Thymus (tissue), 11 donors: ENCODE results near the gene PDCD7. TPM values are rescaled to one million over a fixed set of nuclear protein-coding genes. Genes with fewer than 3 reads are reported as not detected.

Source experiments
- DNase-seq, 9 donors: peaks; one replicate each; pipeline ENCODE4 v3.0.0-alpha.2; 2013; ENCODE audit warnings: low spot score in 9 of 9, low read depth in 6 of 9, missing footprints in 1 of 9
- H3K27ac ChIP-seq, 2 donors: one replicate each; pipeline ENCODE4 v1.5.1; 2013; ENCODE audit warnings: control low read depth in 1 of 2, low read depth in 1 of 2, low read length in 1 of 2, mild to moderate bottlenecking in 1 of 2, moderate library complexity in 1 of 2
- H3K27me3 ChIP-seq, 2 donors: one replicate each; pipeline ENCODE4 v1.5.1; 2013; ENCODE audit warnings: low read length in 1 of 2; ENCODE audit not compliant: control insufficient read depth in 2 of 2, insufficient read depth in 1 of 2
- H3K36me3 ChIP-seq, 2 donors: one replicate each; pipeline ENCODE4 v1.5.1; 2013; ENCODE audit warnings: low read length in 1 of 2, mild to moderate bottlenecking in 1 of 2, moderate library complexity in 1 of 2; ENCODE audit not compliant: control insufficient read depth in 2 of 2, insufficient read depth in 2 of 2
- H3K4me1 ChIP-seq, 2 donors: one replicate each; pipeline ENCODE4 v1.5.1; 2013; ENCODE audit warnings: low read length in 2 of 2; ENCODE audit not compliant: control insufficient read depth in 2 of 2, insufficient read depth in 2 of 2
- H3K4me3 ChIP-seq, 2 donors: one replicate each; pipeline ENCODE4 v1.5.1; 2013; ENCODE audit warnings: low read length in 2 of 2, control low read depth in 1 of 2, mild to moderate bottlenecking in 1 of 2
- H3K9me3 ChIP-seq, 2 donors: one replicate each; pipeline ENCODE4 v1.5.1; 2013; ENCODE audit warnings: low read length in 1 of 2, mild to moderate bottlenecking in 1 of 2; ENCODE audit not compliant: control insufficient read depth in 2 of 2, insufficient read depth in 1 of 2
- whole genome bisulfite sequencing: extraction: QIAGEN DNeasy Blood & Tissue Kit; methylation state at CpG from one replicate; pipeline ENCODE4 v1.1.7; 2013; 5-methylcytosine and 5-hydroxymethylcytosine counted together
- polyA plus RNA-seq: library from polyadenylated mRNA; stranded (reverse); fragments of 200-250 nt; gene quantifications from one replicate; pipeline ENCODE4 v1.2.3, GENCODE V29; 2013
- total RNA-seq: library from RNA; stranded (reverse); fragments of 120-200 nt; gene quantifications from one replicate; pipeline ENCODE4 v1.2.4, GENCODE V29; 2013
- donor health status: healthy.

Gene PDCD7
- total and polyA plus RNA-seq, 2 donors: 12.2 to 16.6 TPM

- DNase-seq: no peak
- Histone ChIP-seq H3K4me1 (no peaks in the 10 kb centered on the region), H3K27ac (no peak within 1 kb of the TSS), H3K9me3 (no peaks in the 10 kb centered on the region), H3K36me3 (no peaks in the 10 kb centered on the region), H3K27me3 (peaks cover 30 to 48% of the 10 kb centered on the region in 2 donors), H3K4me3 (peak within 1 kb of the TSS; percentile 18 to 25)
- 10% methylated on average over 66 of the region's 66 CpGs for whole genome bisulfite sequencing
These were observed 65.8 kb downstream of the PDCD7 start, which contains the start of gene RASL12 for GRCh38 chr15:65067645-65068402. TSS of gene RASL12 (minus strand) at chr15:65067991. CDS start at chr15:65067835, 156 bp downstream.

Other genes with a start within 250 kb of the PDCD7 start
- 1.2 TPM for gene ANKDD1A, start 221.9 kb downstream of the PDCD7 start, total RNA-seq
- gene ANKDD1A, start 221.9 kb downstream of the PDCD7 start, polyA plus RNA-seq: 3.6 TPM
- gene SPG21, start 143.9 kb downstream of the PDCD7 start, total RNA-seq: 44.4 TPM
- gene SPG21, start 143.9 kb downstream of the PDCD7 start, polyA plus RNA-seq: 71.5 TPM
- 9.7 TPM for gene MTFMT, start 104.2 kb downstream of the PDCD7 start, total RNA-seq
- 9.6 TPM for gene MTFMT, start 104.2 kb downstream of the PDCD7 start, polyA plus RNA-seq
- not detected for gene SLC51B, start 88.4 kb downstream of the PDCD7 start, total RNA-seq
- gene SLC51B, start 88.4 kb downstream of the PDCD7 start, polyA plus RNA-seq: 0.16 TPM
- 2.7 TPM for gene RASL12, start 65.8 kb downstream of the PDCD7 start, total RNA-seq
- 6.8 TPM for gene RASL12, start 65.8 kb downstream of the PDCD7 start, polyA plus RNA-seq
- gene KBTBD13, start 57.1 kb downstream of the PDCD7 start, total RNA-seq: under 0.01 TPM
- under 0.01 TPM for gene KBTBD13, start 57.1 kb downstream of the PDCD7 start, polyA plus RNA-seq
- 0.61 TPM for gene UBAP1L, start 18.6 kb downstream of the PDCD7 start, total RNA-seq
- 6.1 TPM for gene UBAP1L, start 18.6 kb downstream of the PDCD7 start, polyA plus RNA-seq
- gene CLPX, start 51.5 kb upstream of the PDCD7 start, total RNA-seq: 42.0 TPM
- 23.5 TPM for gene CLPX, start 51.5 kb upstream of the PDCD7 start, polyA plus RNA-seq
- gene CILP, start 77.7 kb upstream of the PDCD7 start, total RNA-seq: 0.85 TPM
- 5.2 TPM for gene CILP, start 77.7 kb upstream of the PDCD7 start, polyA plus RNA-seq
- 7.9 TPM for gene PARP16, start 153.1 kb upstream of the PDCD7 start, total RNA-seq
- 12.7 TPM for gene PARP16, start 153.1 kb upstream of the PDCD7 start, polyA plus RNA-seq
- 1,133 TPM for gene RNU5A-1, start 162.2 kb upstream of the PDCD7 start, total RNA-seq
- gene RNU5A-1, start 162.2 kb upstream of the PDCD7 start, polyA plus RNA-seq: not detected
- gene RNU5B-1, start 170.9 kb upstream of the PDCD7 start, total RNA-seq: 2,123 TPM
- gene RNU5B-1, start 170.9 kb upstream of the PDCD7 start, polyA plus RNA-seq: not detected
- 1.4 TPM for gene IGDCC3, start 244.2 kb upstream of the PDCD7 start, total RNA-seq
- 0.50 TPM for gene IGDCC3, start 244.2 kb upstream of the PDCD7 start, polyA plus RNA-seq